ENCODE results near the gene RAET1L.
A peak's percentile ranks its signal among the peaks of the same experiment; 100 is the strongest.
"Not testable (repeated sequence)": the region's sequence is repeated elsewhere in the genome, so short reads cannot be mapped to it uniquely, and the experiment has no call there.

The RAET1L gene

GRCh38 chr6:150032598-150032997 is 7.3 kb upstream of the RAET1L start:
- no peak overlapping the region for H3K27ac ChIP-seq (ENCODE audit: low read depth, low read length)
- peaks cover 16 to 32% (median 23%) of the 10 kb centered on the region in 5 donors for H3K27me3 ChIP-seq (ENCODE audit: control insufficient read depth in 5 of 5, insufficient read depth in 4 of 5, low read length in 5 of 5)

GRCh38 chr6:150030611-150031010 is 5.3 kb upstream of the RAET1L start:
- Histone ChIP-seq H3K36me3 (ENCODE audit: control insufficient read depth in 5 of 5, insufficient read depth in 5 of 5, low read length in 5 of 5) (no peaks in the 10 kb centered on the region), H3K4me1 (ENCODE audit: control insufficient read depth in 5 of 5, insufficient read depth in 5 of 5, low read length in 5 of 5) (peaks cover 0 to 8% (median 5%) of the 10 kb centered on the region in 5 donors), H3K9ac (ENCODE audit: low read length in 5 of 5) (no peak overlapping the region), H3K9me3 (ENCODE audit: control insufficient read depth in 5 of 5, low read length in 5 of 5) (no peaks in the 10 kb centered on the region), H3K4me3 (ENCODE audit: low read depth in 1 of 5, low read length in 5 of 5) (no peak overlapping the region), H3K27ac (ENCODE audit: low read depth, low read length) (no peak overlapping the region), H3K27me3 (ENCODE audit: control insufficient read depth in 5 of 5, insufficient read depth in 4 of 5, low read length in 5 of 5) (peaks cover 10 to 28% (median 23%) of the 10 kb centered on the region in 5 donors)

More at GRCh38 chr6:150032598-150032997, 7.3 kb upstream of the RAET1L start:
- H3K36me3 ChIP-seq (ENCODE audit: control insufficient read depth in 5 of 5, insufficient read depth in 5 of 5, low read length in 5 of 5) = no peaks in the 10 kb centered on the region
- H3K9me3 ChIP-seq (ENCODE audit: control insufficient read depth in 5 of 5, low read length in 5 of 5) = no peaks in the 10 kb centered on the region
- no peak overlapping the region for H3K9ac ChIP-seq (ENCODE audit: low read length in 5 of 5)
- no peak overlapping the region for H3K4me3 ChIP-seq (ENCODE audit: low read depth in 1 of 5, low read length in 5 of 5)
- peaks cover 2 to 5% (median 4%) of the 10 kb centered on the region in 5 donors for H3K4me1 ChIP-seq (ENCODE audit: control insufficient read depth in 5 of 5, insufficient read depth in 5 of 5, low read length in 5 of 5)

DNA sequence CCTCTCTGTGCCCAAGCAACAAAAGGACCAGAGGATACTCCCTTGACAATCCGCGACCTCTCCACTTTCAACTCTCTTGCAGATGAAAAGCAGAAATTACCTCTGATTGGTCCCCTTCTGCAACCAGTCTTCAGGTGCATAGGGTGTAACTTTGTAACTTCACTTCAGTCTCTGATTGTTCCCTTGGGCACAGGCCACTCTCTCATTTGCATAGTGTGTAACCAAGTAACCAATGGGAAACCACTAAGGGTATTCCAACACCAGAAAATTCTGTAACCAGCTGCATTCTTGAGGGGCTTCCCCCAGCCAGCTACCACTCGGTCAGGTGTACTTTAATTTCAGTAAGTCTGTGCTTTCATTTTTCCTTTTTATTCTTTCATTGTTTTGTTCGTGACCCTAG is 4.4 kb upstream of the RAET1L start:
- Histone ChIP-seq H3K36me3 (ENCODE audit: control insufficient read depth in 5 of 5, insufficient read depth in 5 of 5, low read length in 5 of 5) (no peaks in the 10 kb centered on the region), H3K4me3 (ENCODE audit: low read depth in 1 of 5, low read length in 5 of 5) (no peak overlapping the region), H3K9ac (ENCODE audit: low read length in 5 of 5) (no peak overlapping the region), H3K4me1 (ENCODE audit: control insufficient read depth in 5 of 5, insufficient read depth in 5 of 5, low read length in 5 of 5) (peaks cover 0 to 16% (median 12%) of the 10 kb centered on the region in 5 donors), H3K9me3 (ENCODE audit: control insufficient read depth in 5 of 5, low read length in 5 of 5) (no peaks in the 10 kb centered on the region), H3K27me3 (ENCODE audit: control insufficient read depth in 5 of 5, insufficient read depth in 4 of 5, low read length in 5 of 5) (peaks cover 11 to 32% (median 29%) of the 10 kb centered on the region in 5 donors), H3K27ac (ENCODE audit: low read depth, low read length) (no peak overlapping the region)

DNA sequence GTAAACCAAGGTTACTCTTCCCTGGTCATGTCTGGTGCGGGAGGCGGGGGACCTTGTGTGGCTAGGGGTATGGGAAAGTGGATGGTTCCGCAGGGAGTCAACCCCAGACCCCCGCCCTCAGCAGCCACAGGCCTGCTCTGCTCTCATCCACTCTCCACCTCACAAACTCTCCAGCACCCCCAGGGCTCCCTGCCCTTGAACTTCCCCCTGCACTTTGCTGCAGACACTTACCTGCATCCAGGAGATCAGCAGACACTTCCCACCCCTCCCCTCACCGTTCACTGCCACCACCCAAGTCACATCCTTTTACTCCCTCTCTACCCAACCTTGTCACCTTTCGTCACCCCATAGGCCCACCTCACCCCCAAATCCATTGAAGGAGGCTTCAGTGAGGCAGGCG is 3.9 kb upstream of the RAET1L start:
- Histone ChIP-seq H3K9ac (ENCODE audit: low read length in 5 of 5) (no peak overlapping the region), H3K9me3 (ENCODE audit: control insufficient read depth in 5 of 5, low read length in 5 of 5) (no peaks in the 10 kb centered on the region), H3K27me3 (ENCODE audit: control insufficient read depth in 5 of 5, insufficient read depth in 4 of 5, low read length in 5 of 5) (peaks cover 11 to 35% (median 33%) of the 10 kb centered on the region in 5 donors)

GRCh38 chr6:150028799-150029198 is 3.5 kb upstream of the RAET1L start:
- no peak overlapping the region for H3K9ac ChIP-seq (ENCODE audit: low read length in 5 of 5)
- no peak overlapping the region for H3K4me3 ChIP-seq (ENCODE audit: low read depth in 1 of 5, low read length in 5 of 5)
- H3K27ac ChIP-seq (ENCODE audit: low read depth, low read length) = no peak overlapping the region
- peaks cover 11 to 38% (median 35%) of the 10 kb centered on the region in 5 donors for H3K27me3 ChIP-seq (ENCODE audit: control insufficient read depth in 5 of 5, insufficient read depth in 4 of 5, low read length in 5 of 5)
- peaks cover 0 to 16% (median 12%) of the 10 kb centered on the region in 5 donors for H3K4me1 ChIP-seq (ENCODE audit: control insufficient read depth in 5 of 5, insufficient read depth in 5 of 5, low read length in 5 of 5)
- H3K9me3 ChIP-seq (ENCODE audit: control insufficient read depth in 5 of 5, low read length in 5 of 5) = no peaks in the 10 kb centered on the region
- H3K36me3 ChIP-seq (ENCODE audit: control insufficient read depth in 5 of 5, insufficient read depth in 5 of 5, low read length in 5 of 5) = no peaks in the 10 kb centered on the region

More for the DNA sequence above, 3.9 kb upstream of the RAET1L start:
- no peak overlapping the region for H3K27ac ChIP-seq (ENCODE audit: low read depth, low read length)
- no peaks in the 10 kb centered on the region for H3K36me3 ChIP-seq (ENCODE audit: control insufficient read depth in 5 of 5, insufficient read depth in 5 of 5, low read length in 5 of 5)
- H3K4me3 ChIP-seq (ENCODE audit: low read depth in 1 of 5, low read length in 5 of 5) = no peak overlapping the region
- peaks cover 0 to 16% (median 12%) of the 10 kb centered on the region in 5 donors for H3K4me1 ChIP-seq (ENCODE audit: control insufficient read depth in 5 of 5, insufficient read depth in 5 of 5, low read length in 5 of 5)

- H3K4me3 ChIP-seq (ENCODE audit: low read depth in 1 of 5, low read length in 5 of 5) = no peak overlapping the region
- no peak overlapping the region for H3K27ac ChIP-seq (ENCODE audit: low read depth, low read length)
- no peaks in the 10 kb centered on the region for H3K36me3 ChIP-seq (ENCODE audit: control insufficient read depth in 5 of 5, insufficient read depth in 5 of 5, low read length in 5 of 5)
- peaks cover 11 to 39% (median 35%) of the 10 kb centered on the region in 5 donors for H3K27me3 ChIP-seq (ENCODE audit: control insufficient read depth in 5 of 5, insufficient read depth in 4 of 5, low read length in 5 of 5)
- no peak overlapping the region for H3K9ac ChIP-seq (ENCODE audit: low read length in 5 of 5)
- no peaks in the 10 kb centered on the region for H3K9me3 ChIP-seq (ENCODE audit: control insufficient read depth in 5 of 5, low read length in 5 of 5)
- peaks cover 0 to 16% (median 12%) of the 10 kb centered on the region in 5 donors for H3K4me1 ChIP-seq (ENCODE audit: control insufficient read depth in 5 of 5, insufficient read depth in 5 of 5, low read length in 5 of 5)
Measured at GRCh38 chr6:150027806-150028565, 2.7 kb upstream of the RAET1L start.

DNA sequence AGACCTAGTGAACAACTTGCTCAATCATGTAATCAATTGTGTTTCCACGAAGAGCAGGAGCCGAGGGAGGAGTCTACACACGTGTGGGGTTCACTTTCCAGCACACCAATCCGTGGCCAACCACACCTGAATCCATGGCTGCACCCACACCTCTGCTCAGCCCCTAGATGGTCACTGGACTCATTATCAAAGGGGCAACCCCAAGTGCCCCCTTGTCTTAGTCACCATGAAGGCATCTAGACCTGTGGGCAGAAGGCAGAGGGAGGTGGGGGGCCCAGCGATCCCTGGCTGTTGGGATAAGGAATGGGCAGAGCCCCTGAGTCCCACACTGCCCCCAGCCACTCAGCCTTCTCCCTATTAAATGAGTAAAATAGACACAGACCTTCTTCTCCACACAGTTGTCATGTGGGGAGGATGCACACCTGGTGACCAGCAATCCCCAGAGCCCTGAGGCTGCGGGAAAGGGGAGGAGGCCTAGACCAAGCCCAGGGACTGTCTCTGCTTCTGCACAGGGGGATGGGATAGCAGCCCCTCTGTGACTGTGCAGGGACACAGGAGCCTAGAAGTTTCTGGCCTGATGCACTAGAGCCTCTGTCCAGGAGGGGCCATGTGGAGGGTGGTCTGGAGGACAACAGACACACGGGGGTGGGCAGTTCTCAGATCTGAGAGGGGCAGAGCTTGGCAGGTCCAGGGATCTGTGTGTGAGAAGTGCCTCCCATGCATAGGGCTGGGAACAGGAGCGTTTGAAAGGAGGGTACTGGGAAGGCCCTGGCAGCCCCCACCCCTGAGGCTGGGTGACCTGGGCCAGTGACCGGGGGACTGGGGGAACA is 1.9 kb upstream of the RAET1L start:
- H3K27ac ChIP-seq (ENCODE audit: low read depth, low read length) = no peak overlapping the region
- H3K27me3 ChIP-seq (ENCODE audit: control insufficient read depth in 5 of 5, insufficient read depth in 4 of 5, low read length in 5 of 5) = peaks cover 11 to 39% (median 35%) of the 10 kb centered on the region in 5 donors
- H3K4me1 ChIP-seq (ENCODE audit: control insufficient read depth in 5 of 5, insufficient read depth in 5 of 5, low read length in 5 of 5) = peaks cover 0 to 16% (median 12%) of the 10 kb centered on the region in 5 donors
- no peaks in the 10 kb centered on the region for H3K9me3 ChIP-seq (ENCODE audit: control insufficient read depth in 5 of 5, low read length in 5 of 5)
- H3K36me3 ChIP-seq (ENCODE audit: control insufficient read depth in 5 of 5, insufficient read depth in 5 of 5, low read length in 5 of 5) = no peaks in the 10 kb centered on the region
- no peak overlapping the region for H3K4me3 ChIP-seq (ENCODE audit: low read depth in 1 of 5, low read length in 5 of 5)
- no peak overlapping the region for H3K9ac ChIP-seq (ENCODE audit: low read length in 5 of 5)

GRCh38 chr6:150024646-150025155 is 631 bp downstream of the RAET1L start:
- H3K4me1 ChIP-seq (ENCODE audit: control insufficient read depth in 5 of 5, insufficient read depth in 5 of 5, low read length in 5 of 5) = peaks cover 0 to 16% (median 12%) of the 10 kb centered on the region in 5 donors
- H3K9ac ChIP-seq (ENCODE audit: low read length in 5 of 5) = peak overlapping the region in 1 of 5 donors; percentile 11
- no peak overlapping the region for H3K4me3 ChIP-seq (ENCODE audit: low read depth in 1 of 5, low read length in 5 of 5)
- H3K9me3 ChIP-seq (ENCODE audit: control insufficient read depth in 5 of 5, low read length in 5 of 5) = no peaks in the 10 kb centered on the region
- H3K27ac ChIP-seq (ENCODE audit: low read depth, low read length) = no peak overlapping the region
- H3K27me3 ChIP-seq (ENCODE audit: control insufficient read depth in 5 of 5, insufficient read depth in 4 of 5, low read length in 5 of 5) = peaks cover 11 to 43% (median 35%) of the 10 kb centered on the region in 5 donors
- no peaks in the 10 kb centered on the region for H3K36me3 ChIP-seq (ENCODE audit: control insufficient read depth in 5 of 5, insufficient read depth in 5 of 5, low read length in 5 of 5)

GRCh38 chr6:150024021-150024420 is 1.3 kb downstream of the RAET1L start:
- H3K4me3 ChIP-seq (ENCODE audit: low read depth in 1 of 5, low read length in 5 of 5); H3K9ac ChIP-seq (ENCODE audit: low read length in 5 of 5); H3K36me3 ChIP-seq (ENCODE audit: control insufficient read depth in 5 of 5, insufficient read depth in 5 of 5, low read length in 5 of 5); H3K27ac ChIP-seq (ENCODE audit: low read depth, low read length); H3K9me3 ChIP-seq (ENCODE audit: control insufficient read depth in 5 of 5, low read length in 5 of 5): not testable (repeated sequence)
- H3K4me1 ChIP-seq (ENCODE audit: control insufficient read depth in 5 of 5, insufficient read depth in 5 of 5, low read length in 5 of 5) = peaks cover 0 to 16% (median 12%) of the 10 kb centered on the region in 5 donors
- peaks cover 11 to 47% (median 38%) of the 10 kb centered on the region in 5 donors for H3K27me3 ChIP-seq (ENCODE audit: control insufficient read depth in 5 of 5, insufficient read depth in 4 of 5, low read length in 5 of 5)
